Memory B cell (primary cell): Measurements from ENCODE around the gene METTL25.

ENCODE experiments used
- ATAC-seq: fragments of 150-1000 bp; cut with Tn5 transposase; 2 replicates; pipeline ENCODE4 v1.10.0; 2021; ENCODE audit warnings: low read depth, mild to moderate bottlenecking, moderate library complexity
- DNase-seq, 2 donors: peaks; one replicate each; pipeline ENCODE4 v3.0.0; 2022; ENCODE audit warnings: low spot score in 2 of 2
- H3K27ac Mint-ChIP-seq: one replicate; pipeline ENCODE4 v1.8.0; 2022; ENCODE audit warnings: mild to moderate bottlenecking, moderate library complexity, mixed read lengths
- H3K27me3 Mint-ChIP-seq: one replicate; pipeline ENCODE4 v1.8.0; 2022; ENCODE audit warnings: mixed read lengths
- H3K36me3 Mint-ChIP-seq: one replicate; pipeline ENCODE4 v1.8.0; 2022; ENCODE audit warnings: mild to moderate bottlenecking, mixed read lengths
- H3K4me1 Mint-ChIP-seq: one replicate; pipeline ENCODE4 v1.8.0; 2022; ENCODE audit warnings: mixed read lengths
- H3K4me3 Mint-ChIP-seq: one replicate; pipeline ENCODE4 v1.8.0; 2022; ENCODE audit warnings: mild to moderate bottlenecking, moderate library complexity, mixed read lengths
- H3K9me3 Mint-ChIP-seq: one replicate; pipeline ENCODE4 v1.8.0; 2022; ENCODE audit warnings: mixed read lengths

METTL25 gene

GRCh38 chr12:82470906-82471512 is 112.7 kb downstream of the METTL25 start:
- DNase-seq (no peak), ATAC-seq (no peak)
- Mint-ChIP-seq H3K4me1 (no peaks in the 10 kb centered on the region), H3K27me3 (no peaks in the 10 kb centered on the region), H3K27ac (no peak overlapping the region), H3K4me3 (no peak overlapping the region), H3K36me3 (peaks cover 63% of the 10 kb centered on the region), H3K9me3 (peaks cover 13% of the 10 kb centered on the region)

DNA sequence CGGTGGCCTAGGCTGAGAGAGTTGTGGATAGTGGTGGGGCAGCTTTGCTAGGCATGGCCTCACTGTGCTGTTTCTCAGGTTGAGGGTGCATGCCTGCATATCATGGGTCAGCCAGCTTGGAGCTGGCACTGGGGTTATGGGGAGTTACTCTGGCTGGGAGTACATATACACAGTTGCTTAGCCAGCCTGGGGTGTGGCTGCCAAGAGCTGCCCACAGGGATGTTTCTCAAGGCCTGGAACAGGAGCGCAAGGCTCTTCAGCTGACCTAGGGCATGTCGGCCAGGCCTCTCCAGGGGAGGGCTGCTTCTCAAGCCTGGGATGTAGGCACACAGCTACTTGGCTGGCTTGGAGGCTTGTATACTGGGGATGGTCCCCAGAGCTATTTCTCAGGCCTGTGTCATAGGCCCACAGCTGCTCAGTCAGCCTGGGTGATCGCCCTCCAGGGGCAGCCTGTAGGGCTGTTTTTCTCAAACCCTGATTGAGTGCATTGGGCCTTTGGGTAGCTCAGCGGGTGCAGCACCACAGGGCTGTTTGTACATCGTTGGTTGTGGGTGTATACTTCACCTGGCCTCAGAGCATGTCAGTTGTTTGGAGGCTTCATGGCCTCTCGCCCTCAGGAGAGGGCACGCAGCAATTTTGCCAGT is 114.9 kb downstream of the METTL25 start:
- Mint-ChIP-seq H3K9me3 (peaks cover 13% of the 10 kb centered on the region), H3K27me3 (no peaks in the 10 kb centered on the region), H3K4me1 (no peaks in the 10 kb centered on the region), H3K36me3 (peaks cover 50% of the 10 kb centered on the region), H3K4me3 (no peak overlapping the region), H3K27ac (no peak overlapping the region)
- no peak for DNase-seq
- no peak for ATAC-seq

- peaks cover 13% of the 10 kb centered on the region for H3K9me3 Mint-ChIP-seq
- no peaks in the 10 kb centered on the region for H3K4me1 Mint-ChIP-seq
- H3K4me3 Mint-ChIP-seq, result no peak overlapping the region
- H3K27me3 Mint-ChIP-seq, result no peaks in the 10 kb centered on the region
- no peak overlapping the region for H3K27ac Mint-ChIP-seq
- ATAC-seq (no peak), DNase-seq (no peak)
- peaks cover 43% of the 10 kb centered on the region for H3K36me3 Mint-ChIP-seq
These were observed 116.0 kb downstream of the METTL25 start for GRCh38 chr12:82474181-82474797.

GRCh38 chr12:82474798-82475184 is 116.5 kb downstream of the METTL25 start:
- Mint-ChIP-seq H3K4me3 (no peak overlapping the region), H3K4me1 (no peaks in the 10 kb centered on the region), H3K36me3 (peaks cover 41% of the 10 kb centered on the region), H3K27ac (no peak overlapping the region), H3K27me3 (no peaks in the 10 kb centered on the region), H3K9me3 (peaks cover 13% of the 10 kb centered on the region)
- ATAC-seq, result no peak
- DNase-seq, result no peak

DNA sequence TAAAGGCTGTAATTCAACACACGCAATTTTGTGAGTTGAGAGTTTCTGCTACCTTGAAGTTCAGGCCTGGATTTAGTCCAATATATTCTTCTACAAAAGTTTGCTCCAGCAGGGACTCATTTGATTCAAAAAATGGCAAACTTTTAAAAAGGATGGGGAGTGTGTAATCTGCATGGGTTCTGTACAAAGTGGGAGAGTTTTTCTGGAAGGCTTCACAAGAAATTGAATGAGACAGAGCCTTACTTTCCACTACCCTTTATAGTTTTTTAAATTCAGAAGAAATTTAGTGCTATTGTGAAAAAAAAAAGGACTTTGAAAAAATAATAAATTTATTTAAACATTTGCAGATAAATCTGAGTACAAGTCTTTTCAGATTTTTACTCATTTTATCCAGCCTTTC is 116.9 kb downstream of the METTL25 start:
- H3K27me3 Mint-ChIP-seq, result no peaks in the 10 kb centered on the region
- DNase-seq, result no peak
- H3K4me1 Mint-ChIP-seq, result no peaks in the 10 kb centered on the region
- peaks cover 39% of the 10 kb centered on the region for H3K36me3 Mint-ChIP-seq
- no peak overlapping the region for H3K27ac Mint-ChIP-seq
- no peak overlapping the region for H3K4me3 Mint-ChIP-seq
- H3K9me3 Mint-ChIP-seq, result peaks cover 13% of the 10 kb centered on the region
- no peak for ATAC-seq

DNA sequence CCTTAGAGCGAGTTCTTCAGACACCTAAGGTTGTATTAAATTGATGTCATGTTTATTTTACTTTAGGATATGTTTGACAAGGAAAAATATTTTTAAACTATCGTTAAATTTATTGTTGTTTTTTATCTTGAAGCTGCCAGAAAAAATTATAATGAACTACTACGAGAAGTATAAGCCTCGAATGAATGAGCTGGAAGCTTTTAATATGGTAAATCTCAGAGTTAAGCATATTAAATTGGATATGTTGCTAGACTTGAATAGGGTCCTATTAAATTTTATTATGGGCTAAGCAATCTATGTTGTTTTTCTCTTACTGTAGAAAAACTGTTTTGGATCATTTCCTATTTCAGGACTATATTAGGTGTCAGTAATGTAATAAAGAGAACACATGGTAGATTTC is 118.2 kb downstream of the METTL25 start:
- no peak overlapping the region for H3K4me3 Mint-ChIP-seq
- H3K9me3 Mint-ChIP-seq, result peaks cover 11% of the 10 kb centered on the region
- H3K27ac Mint-ChIP-seq, result no peak overlapping the region
- H3K36me3 Mint-ChIP-seq, result peaks cover 34% of the 10 kb centered on the region
- H3K27me3 Mint-ChIP-seq, result no peaks in the 10 kb centered on the region
- ATAC-seq (no peak), DNase-seq (no peak)
- no peaks in the 10 kb centered on the region for H3K4me1 Mint-ChIP-seq

GRCh38 chr12:82479511-82479910 is 121.2 kb downstream of the METTL25 start:
- peaks cover 9% of the 10 kb centered on the region for H3K9me3 Mint-ChIP-seq
- ATAC-seq (no peak), DNase-seq (no peak)
- H3K27ac Mint-ChIP-seq, result no peak overlapping the region
- peaks cover 22% of the 10 kb centered on the region for H3K36me3 Mint-ChIP-seq
- H3K4me1 Mint-ChIP-seq, result no peaks in the 10 kb centered on the region
- H3K27me3 Mint-ChIP-seq, result no peaks in the 10 kb centered on the region
- H3K4me3 Mint-ChIP-seq, result no peak overlapping the region

- Mint-ChIP-seq H3K4me1 (no peaks in the 10 kb centered on the region), H3K27me3 (no peaks in the 10 kb centered on the region), H3K27ac (no peak overlapping the region), H3K36me3 (peaks cover 16% of the 10 kb centered on the region), H3K4me3 (no peak overlapping the region), H3K9me3 (peaks cover 10% of the 10 kb centered on the region)
- ATAC-seq, result no peak
- DNase-seq, result no peak
These were observed 122.3 kb downstream of the METTL25 start for GRCh38 chr12:82480606-82481005.

- Mint-ChIP-seq H3K36me3 (peaks cover 14% of the 10 kb centered on the region), H3K27me3 (no peaks in the 10 kb centered on the region), H3K27ac (no peak overlapping the region), H3K4me3 (no peak overlapping the region), H3K9me3 (peaks cover 10% of the 10 kb centered on the region), H3K4me1 (no peaks in the 10 kb centered on the region)
- no peak for DNase-seq
- no peak for ATAC-seq
These were observed 123.6 kb downstream of the METTL25 start for GRCh38 chr12:82481954-82482353.

DNA sequence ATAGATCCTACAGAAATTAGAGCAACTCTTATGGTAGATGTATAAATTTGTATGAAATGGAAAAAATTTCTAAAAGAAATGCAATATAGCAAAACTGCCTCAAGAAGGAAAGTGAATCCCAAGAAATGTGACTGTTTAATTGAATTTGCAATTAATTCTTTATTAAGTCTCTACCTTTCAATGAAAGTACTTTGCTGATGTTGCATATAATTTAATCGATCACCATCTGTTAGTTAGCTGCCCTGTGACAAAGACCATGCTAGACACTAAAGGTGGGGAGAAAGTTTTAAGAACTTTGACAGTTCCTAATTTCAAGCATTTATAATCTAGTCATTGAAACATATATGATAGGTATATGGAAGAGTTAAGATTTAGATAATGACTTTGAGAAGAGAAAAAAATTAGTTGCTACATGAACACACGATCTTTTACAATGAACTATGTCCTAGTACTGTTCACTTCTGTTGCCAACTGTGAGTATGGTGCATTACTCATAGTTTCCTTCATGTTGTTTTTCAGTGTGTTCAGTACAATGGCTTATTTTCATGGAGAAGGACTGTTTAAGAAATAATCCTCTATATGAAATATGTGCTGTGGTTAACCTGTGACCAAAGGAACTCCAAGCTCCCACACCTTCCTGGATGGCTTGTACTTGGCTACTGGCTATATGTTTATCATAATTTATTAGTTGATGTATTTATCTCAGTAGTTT is 128.4 kb downstream of the METTL25 start:
- no peak for ATAC-seq
- Mint-ChIP-seq H3K36me3 (peaks cover 7% of the 10 kb centered on the region), H3K27ac (no peak overlapping the region), H3K4me3 (no peak overlapping the region), H3K27me3 (no peaks in the 10 kb centered on the region), H3K4me1 (no peaks in the 10 kb centered on the region), H3K9me3 (peaks cover 22% of the 10 kb centered on the region)
- DNase-seq, result no peak

DNA sequence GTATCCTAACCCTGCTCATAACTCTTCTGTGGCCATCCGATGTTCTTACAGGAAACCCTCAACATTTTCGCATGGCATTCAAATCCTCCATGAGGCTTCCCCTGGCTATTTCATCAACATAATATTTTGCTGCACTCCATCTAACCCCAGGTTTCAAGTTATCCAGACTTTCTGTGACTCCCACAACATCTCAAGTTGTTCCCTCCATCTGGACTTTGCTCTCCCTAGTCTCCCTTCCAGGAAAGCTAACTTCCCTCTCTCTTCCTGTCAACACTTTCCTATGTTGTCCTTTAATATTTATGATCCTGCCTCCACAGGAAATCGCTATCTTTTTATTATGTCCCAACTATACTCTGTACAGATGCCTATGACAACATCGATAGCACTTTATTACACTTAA is 146.1 kb downstream of the METTL25 start:
- Mint-ChIP-seq H3K9me3 (no peaks in the 10 kb centered on the region), H3K4me1 (no peaks in the 10 kb centered on the region), H3K4me3 (no peak overlapping the region), H3K36me3 (no peaks in the 10 kb centered on the region), H3K27me3 (peaks cover 4% of the 10 kb centered on the region), H3K27ac (no peak overlapping the region)
- DNase-seq, result no peak
- ATAC-seq, result no peak

DNA sequence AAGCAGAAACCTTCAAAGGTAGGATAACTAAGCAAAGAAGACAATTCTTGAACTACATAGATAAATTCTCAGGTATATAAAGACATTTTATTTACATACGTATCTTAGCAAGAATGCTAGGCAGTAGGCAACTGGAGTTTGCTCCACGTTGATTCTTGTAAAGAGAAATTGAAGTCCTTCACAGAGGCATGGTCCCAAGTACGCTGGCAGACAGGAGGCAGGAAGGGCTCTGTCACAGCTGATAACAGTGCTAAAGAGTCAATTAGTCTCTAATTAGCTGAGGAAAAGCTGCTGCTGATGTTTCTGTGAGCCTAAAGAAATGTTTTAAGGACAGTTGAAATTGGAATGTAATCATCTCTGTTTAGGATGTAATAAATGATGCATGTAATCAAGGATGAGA is 146.8 kb downstream of the METTL25 start:
- Mint-ChIP-seq H3K4me3 (no peak overlapping the region), H3K27me3 (peaks cover 4% of the 10 kb centered on the region), H3K27ac (no peak overlapping the region), H3K9me3 (no peaks in the 10 kb centered on the region), H3K36me3 (no peaks in the 10 kb centered on the region), H3K4me1 (no peaks in the 10 kb centered on the region)
- DNase-seq, result no peak
- no peak for ATAC-seq

- Mint-ChIP-seq H3K27me3 (peaks cover 2% of the 10 kb centered on the region), H3K9me3 (no peaks in the 10 kb centered on the region), H3K4me3 (no peak overlapping the region), H3K27ac (no peak overlapping the region), H3K36me3 (no peaks in the 10 kb centered on the region), H3K4me1 (no peaks in the 10 kb centered on the region)
- no peak for ATAC-seq
- no peak for DNase-seq
These were observed 149.4 kb downstream of the METTL25 start for GRCh38 chr12:82507686-82508085.

- H3K4me1 Mint-ChIP-seq, result no peaks in the 10 kb centered on the region
- H3K27me3 Mint-ChIP-seq, result no peaks in the 10 kb centered on the region
- H3K36me3 Mint-ChIP-seq, result no peaks in the 10 kb centered on the region
- H3K4me3 Mint-ChIP-seq, result no peak overlapping the region
- H3K9me3 Mint-ChIP-seq, result no peaks in the 10 kb centered on the region
- ATAC-seq, result no peak
- no peak overlapping the region for H3K27ac Mint-ChIP-seq
- no peak for DNase-seq
These were observed 152.1 kb downstream of the METTL25 start for GRCh38 chr12:82510386-82510785.
